Activated T-cell treated with anti-CD3 and anti-CD28 coated beads, Interleukin-2, amount 50 U/mL, for 24 hours (primary cell): ENCODE data around the gene IFITM1.
"Not testable (repeated sequence)": the region's sequence is repeated elsewhere in the genome, so short reads cannot be mapped to it uniquely, and the experiment has no call there.

Experiments
- DNase-seq: peaks from one replicate; pipeline ENCODE4 v3.0.0-alpha.2; 2020
- H3K27ac Mint-ChIP-seq: 2 replicates; pipeline ENCODE4 v1.8.0; 2020; ENCODE audit warnings: mild to moderate bottlenecking, mixed read lengths
- H3K27me3 Mint-ChIP-seq: 2 replicates; pipeline ENCODE4 v1.8.0; 2020; ENCODE audit warnings: mixed read lengths
- H3K36me3 Mint-ChIP-seq: 2 replicates; pipeline ENCODE4 v1.8.0; 2020; ENCODE audit warnings: low read depth, mixed read lengths
- H3K4me1 Mint-ChIP-seq: 2 replicates; pipeline ENCODE4 v1.8.0; 2020; ENCODE audit warnings: low read depth, mixed read lengths
- H3K4me3 Mint-ChIP-seq: 2 replicates; pipeline ENCODE4 v1.8.0; 2020; ENCODE audit warnings: mild to moderate bottlenecking, moderate library complexity, mixed read lengths
- H3K9me3 Mint-ChIP-seq: 2 replicates; pipeline ENCODE4 v1.8.0; 2020; ENCODE audit warnings: mixed read lengths

The IFITM1 gene

DNA sequence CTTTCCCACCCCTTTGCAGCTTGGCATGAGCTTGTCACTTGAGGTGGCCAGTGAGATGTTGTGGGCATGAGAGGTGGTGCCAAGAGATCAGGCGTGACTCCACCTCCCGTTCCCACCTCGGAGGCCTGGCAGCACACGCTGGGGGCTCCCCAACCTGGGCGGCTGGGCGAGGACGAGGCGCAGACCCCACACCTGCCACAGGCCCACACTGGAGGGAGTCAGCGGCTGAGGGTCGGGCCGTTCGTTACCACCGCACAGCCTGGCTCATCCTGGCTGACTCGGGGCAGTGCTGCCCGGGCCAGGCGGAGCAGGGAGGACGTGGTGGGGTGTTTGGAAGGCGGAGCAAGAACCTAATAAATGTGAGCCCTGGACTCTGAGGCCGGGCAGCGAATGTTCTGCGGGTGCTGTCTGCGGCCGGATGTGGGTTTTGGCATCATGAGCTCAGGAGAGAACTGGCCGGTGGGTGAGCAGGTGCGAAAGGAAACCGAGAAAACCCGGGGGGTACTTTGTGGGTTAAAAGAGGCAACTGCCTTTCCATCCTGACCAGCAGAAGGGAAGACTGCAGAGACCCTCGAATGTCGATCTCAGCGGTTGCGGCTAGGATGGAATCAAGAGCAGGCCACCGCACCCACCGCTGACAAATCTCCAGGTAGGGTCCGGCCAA lies 17.0 kb downstream of the IFITM1 start:
- Mint-ChIP-seq H3K9me3 (no peaks in the 10 kb centered on the region), H3K36me3 (no peaks in the 10 kb centered on the region), H3K4me3 (peak overlapping the region; percentile 35), H3K27me3 (no peaks in the 10 kb centered on the region), H3K4me1 (peaks cover 65% of the 10 kb centered on the region), H3K27ac (peak overlapping the region; percentile 74)
- peak; percentile 42 for DNase-seq

- DNase-seq: peak; percentile 31
- H3K4me1 Mint-ChIP-seq: peaks cover 65% of the 10 kb centered on the region
- H3K27me3 Mint-ChIP-seq: no peaks in the 10 kb centered on the region
- H3K4me3 Mint-ChIP-seq: peak overlapping the region; percentile 35
- H3K36me3 Mint-ChIP-seq: no peaks in the 10 kb centered on the region
- no peaks in the 10 kb centered on the region for H3K9me3 Mint-ChIP-seq
- peak overlapping the region; percentile 74 for H3K27ac Mint-ChIP-seq
These were observed 17.7 kb downstream of the IFITM1 start for GRCh38 chr11:331358-332060.

GRCh38 chr11:332651-333480 lies 19.0 kb downstream of the IFITM1 start:
- peak; percentile 25 for DNase-seq
- Mint-ChIP-seq H3K36me3 (no peaks in the 10 kb centered on the region), H3K9me3 (no peaks in the 10 kb centered on the region), H3K4me3 (no peak overlapping the region), H3K27me3 (no peaks in the 10 kb centered on the region), H3K27ac (no peak overlapping the region), H3K4me1 (peaks cover 57% of the 10 kb centered on the region)

DNA sequence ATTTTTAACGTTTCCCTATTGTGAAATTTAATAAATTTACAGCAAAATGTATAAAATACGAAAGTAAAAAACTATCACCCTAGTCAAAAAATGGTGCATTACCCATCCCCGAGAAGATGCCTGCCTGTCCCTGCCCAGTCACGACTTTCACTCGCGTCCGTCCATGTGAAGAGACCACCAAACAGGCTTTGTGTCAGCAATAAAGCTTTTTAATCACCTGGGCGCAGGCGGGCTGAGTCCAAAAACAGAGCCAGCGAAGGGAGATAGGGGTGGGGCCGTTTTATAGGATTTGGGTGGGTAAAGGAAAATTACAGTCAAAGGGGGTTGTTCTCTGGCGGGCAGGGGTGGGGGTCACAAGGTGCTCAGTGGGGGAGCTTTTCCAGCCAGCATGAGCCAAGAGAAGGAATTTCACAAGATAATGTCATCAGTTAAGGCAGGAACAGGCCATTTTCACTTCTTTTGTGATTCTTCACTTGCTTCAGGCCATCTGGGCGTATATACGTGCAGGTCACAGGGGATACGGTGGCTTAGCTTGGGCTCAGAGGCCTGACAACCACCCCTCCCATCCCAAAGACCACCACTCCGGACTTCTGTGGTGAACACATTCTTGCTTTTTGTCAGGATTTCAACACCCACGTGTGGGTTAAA lies 19.9 kb downstream of the IFITM1 start:
- not testable (repeated sequence) for H3K27ac Mint-ChIP-seq, H3K9me3 Mint-ChIP-seq, H3K36me3 Mint-ChIP-seq, H3K27me3 Mint-ChIP-seq, H3K4me3 Mint-ChIP-seq
- DNase-seq: peak; percentile 16
- peaks cover 53% of the 10 kb centered on the region for H3K4me1 Mint-ChIP-seq

DNA sequence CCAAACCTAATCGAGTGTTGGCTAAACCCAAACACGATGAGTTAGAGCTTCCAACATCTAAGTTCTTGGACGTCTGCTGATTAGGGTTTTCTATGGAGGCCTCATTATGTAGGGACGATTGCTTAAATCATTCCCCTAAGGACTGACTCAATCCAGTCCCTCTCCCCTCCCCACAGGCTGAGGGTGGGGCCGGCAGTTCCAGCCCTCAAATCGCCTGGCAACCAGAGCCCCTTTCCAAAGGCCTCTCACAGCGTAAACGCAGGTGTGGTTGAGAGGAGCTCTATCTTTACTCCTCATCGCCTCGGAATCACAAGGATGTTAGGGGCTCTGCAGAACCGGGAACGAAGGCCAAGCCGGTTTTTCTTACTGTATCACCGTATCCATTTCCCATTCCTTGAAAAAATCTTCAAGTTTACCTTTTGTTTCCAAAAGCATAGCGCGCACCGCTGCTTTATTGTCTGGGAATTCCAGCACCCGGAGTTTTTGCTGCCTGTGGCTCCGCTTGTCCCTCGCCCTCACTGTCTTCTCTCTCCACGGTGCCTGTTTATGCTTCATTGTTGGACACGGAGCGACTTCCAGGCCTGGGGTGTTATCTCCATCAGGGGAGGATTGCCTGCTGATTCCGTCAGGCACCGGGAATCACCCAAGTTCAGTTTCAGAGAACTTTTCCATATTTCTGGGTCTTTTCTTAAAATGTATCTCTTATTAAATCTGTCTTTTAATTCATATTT lies 20.6 kb downstream of the IFITM1 start:
- Mint-ChIP-seq H3K36me3 (no peaks in the 10 kb centered on the region), H3K27ac (no peak overlapping the region), H3K9me3 (no peaks in the 10 kb centered on the region), H3K27me3 (no peaks in the 10 kb centered on the region), H3K4me1 (peaks cover 48% of the 10 kb centered on the region), H3K4me3 (no peak overlapping the region)
- peak; percentile 17 for DNase-seq

DNA sequence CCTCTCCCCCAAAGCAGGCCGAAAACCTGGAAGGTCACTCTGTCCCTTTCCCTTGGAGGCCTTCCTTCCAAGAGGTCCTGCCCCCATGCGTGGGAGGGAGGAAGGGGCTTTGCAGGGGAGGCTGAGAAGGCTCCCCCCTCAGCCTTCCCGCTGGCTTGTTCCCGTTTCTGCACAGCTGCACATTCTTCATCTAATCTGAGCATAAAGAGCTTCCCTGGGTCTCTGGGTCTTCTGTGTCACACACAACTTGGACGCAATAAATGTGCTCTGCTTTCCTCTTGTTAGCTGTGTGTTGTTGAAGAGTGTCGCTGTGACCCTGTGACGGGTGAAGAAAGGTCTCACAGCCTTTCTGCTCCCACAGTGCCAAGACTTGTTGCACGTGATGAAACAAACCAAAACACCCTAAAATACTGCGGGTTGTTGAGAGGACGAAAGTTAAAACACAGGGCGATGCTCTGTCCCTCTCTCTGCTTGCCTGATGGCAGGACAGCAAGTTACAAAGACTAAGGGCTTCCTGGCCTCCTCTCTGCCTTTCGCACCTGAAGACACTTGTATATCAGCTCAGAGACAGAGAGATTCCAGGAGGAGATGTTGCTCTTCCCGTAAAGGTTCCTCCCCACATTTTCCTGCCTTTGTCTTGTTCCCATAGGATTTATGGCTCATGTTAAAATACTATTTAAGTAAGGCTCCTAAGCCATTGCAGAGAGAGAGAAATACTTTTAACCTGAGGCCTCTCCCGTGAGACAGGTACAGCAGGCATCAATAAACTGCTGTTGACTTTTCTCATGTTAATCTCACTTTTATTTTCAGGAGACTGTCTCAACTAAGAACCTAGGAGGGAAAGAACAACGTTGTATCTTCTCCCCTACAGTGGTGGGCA lies 22.2 kb downstream of the IFITM1 start:
- peak overlapping the region; percentile 1 for H3K27ac Mint-ChIP-seq
- H3K27me3 Mint-ChIP-seq: no peaks in the 10 kb centered on the region
- no peaks in the 10 kb centered on the region for H3K36me3 Mint-ChIP-seq
- no peak overlapping the region for H3K4me3 Mint-ChIP-seq
- H3K9me3 Mint-ChIP-seq: no peaks in the 10 kb centered on the region
- peak; percentile 19 for DNase-seq
- peaks cover 36% of the 10 kb centered on the region for H3K4me1 Mint-ChIP-seq

- H3K27me3 Mint-ChIP-seq: no peaks in the 10 kb centered on the region
- H3K4me3 Mint-ChIP-seq: no peak overlapping the region
- H3K36me3 Mint-ChIP-seq: no peaks in the 10 kb centered on the region
- DNase-seq: peak; percentile 17
- peaks cover 31% of the 10 kb centered on the region for H3K4me1 Mint-ChIP-seq
- H3K27ac Mint-ChIP-seq: peak overlapping the region; percentile 1
- no peaks in the 10 kb centered on the region for H3K9me3 Mint-ChIP-seq
These were observed 22.9 kb downstream of the IFITM1 start for GRCh38 chr11:336659-337198.

DNA sequence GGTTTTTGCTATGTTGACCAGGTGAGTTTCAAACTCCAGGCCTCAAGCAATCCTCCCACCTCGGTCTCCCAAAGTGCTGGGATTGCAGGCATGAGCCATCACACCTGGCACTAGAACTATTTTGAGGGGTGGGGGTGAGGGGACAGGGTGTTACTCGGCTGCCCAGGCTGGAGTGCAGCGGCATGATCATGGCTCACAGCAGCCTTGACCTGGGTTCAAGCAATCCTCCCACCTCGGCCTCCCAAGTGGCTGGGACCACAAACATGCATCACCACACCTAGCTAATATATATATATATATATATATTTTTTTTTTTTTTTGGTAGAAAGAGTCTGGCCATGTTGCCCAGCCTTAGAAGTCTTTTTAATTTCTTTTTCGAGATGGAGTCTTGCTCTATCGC lies 23.9 kb downstream of the IFITM1 start:
- DNase-seq: peak; percentile 14
- Mint-ChIP-seq H3K27ac (no peak overlapping the region), H3K4me1 (peaks cover 29% of the 10 kb centered on the region), H3K9me3 (no peaks in the 10 kb centered on the region), H3K36me3 (no peaks in the 10 kb centered on the region), H3K27me3 (no peaks in the 10 kb centered on the region), H3K4me3 (no peak overlapping the region)

DNA sequence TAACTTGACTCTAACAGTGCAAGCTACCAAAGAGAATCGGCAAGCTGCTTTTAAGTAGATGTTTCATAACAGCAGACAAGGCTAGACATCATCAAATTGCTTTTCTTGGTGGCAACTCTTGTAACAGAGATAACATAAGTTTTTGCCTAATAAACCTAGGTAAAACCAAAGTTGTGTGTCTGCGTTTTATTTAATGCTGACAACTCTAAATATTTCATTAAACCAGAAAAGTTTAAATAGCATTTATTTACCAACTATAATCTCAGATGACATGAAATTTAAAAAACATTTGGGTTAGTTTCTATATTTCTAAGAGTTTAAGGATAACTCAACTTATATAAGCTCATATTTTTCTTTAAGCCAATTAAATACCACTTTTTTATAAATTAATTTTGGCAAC lies 26.1 kb downstream of the IFITM1 start:
- peaks cover 26% of the 10 kb centered on the region for H3K4me1 Mint-ChIP-seq
- no peak overlapping the region for H3K4me3 Mint-ChIP-seq
- no peaks in the 10 kb centered on the region for H3K9me3 Mint-ChIP-seq
- H3K27me3 Mint-ChIP-seq: no peaks in the 10 kb centered on the region
- no peaks in the 10 kb centered on the region for H3K36me3 Mint-ChIP-seq
- DNase-seq: no peak
- H3K27ac Mint-ChIP-seq: no peak overlapping the region

DNA sequence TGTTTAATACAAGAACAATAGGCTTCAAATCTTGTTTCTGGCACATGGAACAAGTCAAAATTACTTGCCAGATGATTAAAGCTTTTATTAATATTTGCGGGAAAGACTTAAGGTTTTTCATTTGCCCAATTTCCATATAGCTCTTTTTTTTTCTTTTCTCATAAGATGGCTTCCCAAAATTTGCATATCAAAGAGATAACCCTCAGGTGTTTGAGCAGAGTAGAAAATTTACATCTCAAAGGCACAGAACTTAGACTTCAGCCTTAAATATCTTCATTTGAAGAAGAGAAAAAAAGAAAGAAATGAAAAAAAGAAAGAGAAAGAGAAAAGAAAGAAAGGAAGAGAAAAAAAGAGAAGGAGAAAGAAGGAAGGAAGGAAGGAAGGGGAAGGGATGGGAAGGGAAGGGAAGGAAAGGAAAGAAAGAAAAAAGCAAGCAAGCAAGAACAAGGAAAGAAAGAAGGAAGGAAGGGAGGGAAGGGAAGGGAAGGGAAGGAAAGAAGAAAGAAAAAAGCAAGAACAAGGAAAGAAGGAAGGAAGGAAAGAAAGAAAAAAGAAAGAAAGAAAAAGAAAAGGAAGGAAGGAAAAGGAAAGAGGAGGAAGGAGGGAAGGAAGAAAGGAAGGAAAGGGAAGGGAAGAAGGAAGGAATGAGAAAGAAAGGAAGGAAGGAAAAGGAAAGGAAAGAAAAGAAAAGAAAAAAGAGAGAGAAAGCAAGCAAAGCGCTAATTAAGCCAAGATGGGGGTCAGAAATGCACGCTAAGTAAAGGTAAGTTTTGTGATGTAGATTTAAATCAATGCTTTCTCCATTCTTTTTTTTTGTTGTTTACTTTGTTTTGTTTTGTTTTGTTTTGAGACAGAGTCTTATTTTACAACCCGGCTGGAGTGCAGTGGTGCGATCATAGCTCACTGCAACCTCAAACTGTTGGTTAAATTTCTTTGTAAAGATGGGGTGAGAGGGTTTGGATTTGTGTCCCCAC lies 27.0 kb downstream of the IFITM1 start:
- Mint-ChIP-seq H3K9me3 (no peaks in the 10 kb centered on the region), H3K4me3 (no peak overlapping the region), H3K27me3 (no peaks in the 10 kb centered on the region), H3K36me3 (no peaks in the 10 kb centered on the region), H3K4me1 (peaks cover 22% of the 10 kb centered on the region), H3K27ac (no peak overlapping the region)
- DNase-seq: no peak

- Mint-ChIP-seq H3K9me3 (no peaks in the 10 kb centered on the region), H3K27me3 (no peaks in the 10 kb centered on the region), H3K27ac (no peak overlapping the region), H3K4me1 (peaks cover 11% of the 10 kb centered on the region), H3K36me3 (no peaks in the 10 kb centered on the region), H3K4me3 (no peak overlapping the region)
- DNase-seq: no peak
These were observed 28.5 kb downstream of the IFITM1 start for GRCh38 chr11:342328-342727.

DNA sequence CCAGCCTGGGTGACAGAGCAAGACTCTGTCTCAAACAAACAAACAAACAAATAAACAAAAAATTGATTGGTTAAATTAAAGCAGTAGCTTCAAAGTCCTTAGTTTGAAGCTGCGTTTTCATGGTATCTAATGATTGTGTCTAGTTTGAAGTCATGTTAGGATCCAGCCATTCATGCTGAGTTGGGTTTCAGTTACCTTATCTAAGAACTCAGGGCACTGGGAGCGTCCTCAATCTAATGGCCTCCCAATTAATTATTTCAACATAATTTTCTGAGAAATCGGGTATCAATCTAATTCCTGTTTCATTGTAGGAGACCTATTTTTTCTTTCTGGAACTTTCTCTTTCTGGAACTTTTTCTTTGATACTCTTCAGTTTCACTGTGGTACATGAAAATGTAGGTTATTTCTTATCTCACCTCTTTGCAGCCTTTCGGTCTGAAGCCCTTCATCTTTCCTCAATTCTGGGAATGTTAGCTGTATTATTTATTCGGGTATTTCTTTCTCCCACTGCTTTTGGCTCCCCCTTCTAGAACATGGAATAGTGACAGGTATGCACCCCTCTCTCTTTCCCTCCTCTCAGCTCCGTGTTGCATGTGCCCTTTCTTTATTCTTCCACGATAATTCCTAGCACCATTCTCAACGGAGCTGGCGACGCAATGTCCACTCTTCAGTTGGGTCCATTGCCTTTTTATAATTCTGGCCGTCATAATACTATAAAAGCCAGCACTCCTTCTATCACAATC lies 31.2 kb downstream of the IFITM1 start:
- DNase-seq: no peak
- Mint-ChIP-seq H3K27me3 (no peaks in the 10 kb centered on the region), H3K36me3 (no peaks in the 10 kb centered on the region), H3K9me3 (no peaks in the 10 kb centered on the region), H3K27ac (no peak overlapping the region), H3K4me3 (no peak overlapping the region), H3K4me1 (peaks cover 11% of the 10 kb centered on the region)
